ENCODE data around the gene PRDX2.

PRDX2 gene

DNA sequence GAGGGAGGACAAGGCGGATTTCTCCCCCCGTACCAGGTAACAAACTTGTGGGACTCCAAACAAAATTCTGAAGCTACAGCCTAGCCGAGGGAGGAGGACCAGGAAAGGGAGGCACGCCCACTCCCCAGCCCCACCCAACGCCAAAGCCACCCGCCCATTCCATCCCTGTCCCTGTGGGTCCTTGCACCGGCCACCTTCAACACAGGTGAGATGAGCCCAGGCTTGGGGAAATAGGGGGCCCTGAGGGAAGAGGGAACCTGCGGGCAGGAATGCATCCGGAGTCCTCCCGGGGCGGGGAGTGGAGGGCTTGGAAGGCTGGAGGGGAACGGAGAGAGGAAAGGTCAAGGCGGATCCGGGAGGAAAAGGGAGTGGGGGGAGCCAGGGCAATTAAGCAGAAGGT is 50.0 kb downstream of the PRDX2 start, which contains the start of gene BEST2:
Gene BEST2 (plus strand): TSS at position 157 of the 400 bp plus-strand sequence. CDS start 802 bp downstream, outside the sequence.
- DNase-seq: no peak

DNA sequence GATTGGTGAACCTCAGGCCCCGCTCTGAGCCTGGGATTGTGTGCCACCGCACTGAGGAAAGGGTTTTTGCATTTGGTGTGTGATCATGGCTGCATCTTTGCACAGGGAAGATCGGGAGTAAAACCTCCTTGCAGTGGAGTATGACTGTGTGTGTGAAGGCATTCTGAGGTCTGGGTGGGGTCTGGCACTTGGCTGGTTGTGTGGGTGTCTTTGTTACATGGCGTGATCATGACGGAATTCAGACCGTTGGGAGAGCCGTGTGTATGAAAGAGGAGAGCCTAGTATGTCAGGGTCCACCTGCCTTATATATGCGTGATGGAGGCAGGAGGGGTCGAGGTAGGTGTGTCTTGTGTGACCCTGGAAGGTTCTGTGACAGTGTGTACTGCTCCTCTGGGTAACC is 50.7 kb downstream of the PRDX2 start:
- DNase-seq: no peak

DNA sequence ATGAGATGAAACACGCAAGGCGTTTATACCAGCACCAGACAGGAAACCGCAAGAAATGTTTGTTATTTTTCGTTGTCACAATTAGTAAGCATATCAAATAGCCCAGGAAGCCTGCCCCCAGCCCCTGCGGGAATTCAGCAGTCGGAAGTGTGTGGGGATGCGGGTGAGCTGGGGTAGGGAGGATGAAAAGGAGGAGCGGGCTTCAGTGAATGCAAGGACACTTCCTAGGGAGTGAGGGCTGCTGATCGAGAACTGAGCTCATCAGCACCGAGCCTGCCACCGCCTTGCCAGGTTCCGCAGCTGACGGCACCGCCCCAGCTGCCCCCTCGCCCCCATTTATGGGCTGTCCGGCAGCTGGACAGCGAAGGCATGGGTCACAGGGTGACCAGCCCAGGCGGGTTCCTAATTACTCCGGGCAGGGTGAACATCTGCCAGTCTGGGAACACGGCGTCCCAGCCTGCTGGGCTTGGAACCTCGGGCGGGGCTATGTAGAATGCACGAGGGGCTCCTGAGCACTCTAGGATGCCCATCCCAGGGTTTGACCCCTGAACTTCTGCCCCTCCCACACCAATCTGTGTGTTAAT is 51.6 kb downstream of the PRDX2 start:
- no peak for DNase-seq

DNA sequence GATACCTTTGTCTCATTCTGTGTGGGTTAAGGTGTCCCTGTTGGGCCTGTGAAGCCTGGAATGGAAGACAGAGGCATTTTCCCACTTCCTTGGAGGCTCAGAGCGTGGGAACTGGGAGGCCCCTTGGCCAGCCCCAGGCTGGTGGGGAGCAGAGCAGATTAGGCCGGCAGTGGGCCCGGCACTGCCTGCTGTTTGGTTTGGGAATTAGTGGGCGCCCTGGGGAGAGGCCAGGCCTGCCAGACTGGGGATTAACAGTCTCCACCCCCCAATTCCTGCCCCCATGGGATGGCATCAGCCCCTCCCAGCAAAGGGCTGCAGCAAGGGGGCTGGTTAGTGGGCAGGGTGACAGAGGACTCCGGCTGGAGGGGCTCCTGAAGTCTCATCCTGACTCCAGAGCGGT is 53.1 kb downstream of the PRDX2 start:
- DNase-seq: no peak
